PFSK-1 (cell line): ENCODE data around the gene CGN.

Experiments
- FOXP2 ChIP-seq: optimal IDR thresholded peaks from 2 replicates; pipeline ENCODE3; 2011; ENCODE audit warnings: borderline replicate concordance, control low read depth, inconsistent platforms; ENCODE audit not compliant: insufficient read depth; ENCODE audit errors: extremely low read length, extremely low read depth
- POLR2AphosphoS5 ChIP-seq: IDR thresholded peaks from 2 replicates; pipeline ENCODE4 v1.6.1; 2012; ENCODE audit warnings: low read depth, mild to moderate bottlenecking, control low read depth, low read length, moderate library complexity
- SIN3A ChIP-seq: IDR thresholded peaks from 2 replicates; pipeline ENCODE4 v1.6.1; 2012; ENCODE audit warnings: mild to moderate bottlenecking, low read length, moderate library complexity, borderline replicate concordance; ENCODE audit not compliant: insufficient read depth
- TAF1 ChIP-seq: IDR thresholded peaks from 2 replicates; pipeline ENCODE4 v1.6.1; 2012; ENCODE audit warnings: low read length, control low read depth, borderline replicate concordance; ENCODE audit not compliant: insufficient read depth
- TF ChIP-seq, protein P1 (sequence below), 2 experiments: IDR thresholded peaks; 2 replicates each; pipeline versions ENCODE4 v1.6.1 to v1.8.0; 2011 to 2012; ENCODE audit warnings: low read depth in 2 of 2, low read length in 2 of 2, control low read depth in 1 of 2, inconsistent platforms in 1 of 2, mild to moderate bottlenecking in 1 of 2, moderate library complexity in 1 of 2; ENCODE audit not compliant: insufficient read depth in 1 of 2

Gene CGN

DNA sequence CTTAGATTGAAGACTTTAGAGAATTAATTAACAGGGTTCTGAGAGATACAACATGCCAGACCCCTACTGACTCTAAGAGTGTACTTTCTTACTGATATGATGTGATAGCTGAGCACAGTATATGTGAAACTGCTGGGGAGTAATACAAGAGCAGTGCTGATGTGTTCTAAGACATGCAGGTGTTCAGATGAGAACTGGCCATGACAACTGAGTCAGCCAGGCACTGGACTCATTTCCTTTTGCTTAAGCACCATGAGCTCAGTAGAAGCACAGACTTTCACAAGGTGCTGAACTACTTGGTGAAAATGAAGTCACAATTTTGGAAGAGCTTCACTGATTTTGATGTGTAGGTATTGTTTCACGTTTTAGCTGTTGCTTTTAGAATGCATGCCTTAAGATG lies 36.0 kb upstream of the CGN start:
- TF ChIP-seq SIN3A: no peak
- no peak for TF ChIP-seq FOXP2
- no peak for TF ChIP-seq POLR2AphosphoS5
- TF ChIP-seq, protein P1, sequence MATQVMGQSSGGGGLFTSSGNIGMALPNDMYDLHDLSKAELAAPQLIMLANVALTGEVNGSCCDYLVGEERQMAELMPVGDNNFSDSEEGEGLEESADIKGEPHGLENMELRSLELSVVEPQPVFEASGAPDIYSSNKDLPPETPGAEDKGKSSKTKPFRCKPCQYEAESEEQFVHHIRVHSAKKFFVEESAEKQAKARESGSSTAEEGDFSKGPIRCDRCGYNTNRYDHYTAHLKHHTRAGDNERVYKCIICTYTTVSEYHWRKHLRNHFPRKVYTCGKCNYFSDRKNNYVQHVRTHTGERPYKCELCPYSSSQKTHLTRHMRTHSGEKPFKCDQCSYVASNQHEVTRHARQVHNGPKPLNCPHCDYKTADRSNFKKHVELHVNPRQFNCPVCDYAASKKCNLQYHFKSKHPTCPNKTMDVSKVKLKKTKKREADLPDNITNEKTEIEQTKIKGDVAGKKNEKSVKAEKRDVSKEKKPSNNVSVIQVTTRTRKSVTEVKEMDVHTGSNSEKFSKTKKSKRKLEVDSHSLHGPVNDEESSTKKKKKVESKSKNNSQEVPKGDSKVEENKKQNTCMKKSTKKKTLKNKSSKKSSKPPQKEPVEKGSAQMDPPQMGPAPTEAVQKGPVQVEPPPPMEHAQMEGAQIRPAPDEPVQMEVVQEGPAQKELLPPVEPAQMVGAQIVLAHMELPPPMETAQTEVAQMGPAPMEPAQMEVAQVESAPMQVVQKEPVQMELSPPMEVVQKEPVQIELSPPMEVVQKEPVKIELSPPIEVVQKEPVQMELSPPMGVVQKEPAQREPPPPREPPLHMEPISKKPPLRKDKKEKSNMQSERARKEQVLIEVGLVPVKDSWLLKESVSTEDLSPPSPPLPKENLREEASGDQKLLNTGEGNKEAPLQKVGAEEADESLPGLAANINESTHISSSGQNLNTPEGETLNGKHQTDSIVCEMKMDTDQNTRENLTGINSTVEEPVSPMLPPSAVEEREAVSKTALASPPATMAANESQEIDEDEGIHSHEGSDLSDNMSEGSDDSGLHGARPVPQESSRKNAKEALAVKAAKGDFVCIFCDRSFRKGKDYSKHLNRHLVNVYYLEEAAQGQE (IDR thresholded peaks at IDR 0.05; ENCODE audit: insufficient read depth in 1 of 2, low read depth in 2 of 2, low read length in 2 of 2): no peak
- TF ChIP-seq TAF1: no peak

DNA sequence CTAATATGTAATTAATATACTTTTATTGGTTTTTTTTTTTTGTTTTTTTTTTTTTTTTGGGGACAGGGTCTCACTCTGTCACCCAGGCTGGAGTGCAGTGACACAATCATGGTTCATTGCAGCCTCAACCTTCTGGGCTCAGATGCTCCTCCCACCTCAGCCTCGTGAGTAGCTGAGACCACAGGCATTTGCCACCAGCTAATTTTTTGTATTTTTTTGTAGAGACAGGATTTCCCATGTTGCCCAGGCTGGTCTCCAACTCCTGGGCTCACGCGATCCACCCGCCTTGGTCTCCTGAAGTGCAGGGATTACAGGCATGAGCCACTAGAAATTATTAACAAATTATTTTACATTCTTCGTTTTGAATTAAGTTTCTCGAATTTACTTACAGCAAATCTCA lies 35.1 kb upstream of the CGN start:
- TF ChIP-seq TAF1 (no peak), FOXP2 (no peak), SIN3A (no peak), POLR2AphosphoS5 (no peak)
- TF ChIP-seq, protein P1 (IDR thresholded peaks at IDR 0.05; ENCODE audit: insufficient read depth in 1 of 2, low read depth in 2 of 2, low read length in 2 of 2): no peak

DNA sequence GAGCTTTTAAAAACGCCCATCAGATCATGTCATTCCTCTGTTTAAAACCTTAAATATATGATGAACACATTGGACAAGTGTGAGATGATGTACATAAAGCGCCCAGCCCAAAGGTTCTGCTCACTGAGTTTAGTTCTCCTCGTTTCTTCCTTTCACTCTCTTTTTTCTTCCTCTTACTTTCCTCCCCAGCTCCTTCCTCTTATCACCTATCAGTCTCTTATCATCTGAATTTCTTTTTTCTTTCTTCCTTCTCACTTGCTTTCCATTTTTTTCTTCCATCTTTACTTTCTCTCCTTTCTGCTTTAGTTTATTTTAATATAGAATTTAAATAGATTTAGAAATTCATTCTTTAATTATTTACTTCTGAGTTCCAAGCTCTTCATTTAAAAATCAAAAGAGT lies 34.1 kb upstream of the CGN start:
- TF ChIP-seq POLR2AphosphoS5: no peak
- TF ChIP-seq, protein P1 (IDR thresholded peaks at IDR 0.05; ENCODE audit: insufficient read depth in 1 of 2, low read depth in 2 of 2, low read length in 2 of 2): no peak
- no peak for TF ChIP-seq FOXP2
- no peak for TF ChIP-seq SIN3A
- no peak for TF ChIP-seq TAF1

DNA sequence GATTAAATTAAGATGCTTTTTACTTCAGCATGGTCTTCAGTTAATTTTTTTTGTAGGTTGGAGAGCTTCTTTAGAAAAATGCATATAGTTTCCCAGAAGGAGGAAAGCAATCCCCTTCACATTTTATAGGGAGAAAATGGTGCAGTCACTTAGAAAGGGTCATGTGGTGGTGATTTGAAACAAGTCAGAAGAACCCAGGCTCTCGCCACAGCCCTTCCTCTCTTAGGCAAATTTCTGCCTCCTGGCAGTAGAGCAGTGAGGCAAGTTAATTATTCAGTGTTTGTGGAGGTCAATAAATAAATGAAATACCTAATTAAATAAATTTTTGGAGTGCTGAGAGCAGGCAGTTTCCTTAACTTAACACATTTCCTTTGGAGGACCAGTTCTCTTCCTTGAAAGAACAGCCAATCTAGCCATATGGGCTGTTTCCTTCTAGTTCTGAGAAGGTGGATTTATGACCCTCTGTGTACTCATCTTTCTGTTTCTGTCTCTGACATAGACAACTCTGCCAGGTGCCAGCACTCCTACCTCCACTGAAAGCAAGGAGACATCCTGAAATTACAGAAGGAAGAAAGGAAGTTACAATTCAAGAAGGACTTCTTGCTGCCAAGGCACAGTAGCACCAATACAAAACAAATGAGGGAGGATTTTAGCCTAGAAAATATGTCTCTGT lies 32.9 kb upstream of the CGN start:
- TF ChIP-seq SIN3A (no peak), POLR2AphosphoS5 (no peak), FOXP2 (no peak), TAF1 (no peak)
- TF ChIP-seq, protein P1 (IDR thresholded peaks at IDR 0.05; ENCODE audit: insufficient read depth in 1 of 2, low read depth in 2 of 2, low read length in 2 of 2): no peak

DNA sequence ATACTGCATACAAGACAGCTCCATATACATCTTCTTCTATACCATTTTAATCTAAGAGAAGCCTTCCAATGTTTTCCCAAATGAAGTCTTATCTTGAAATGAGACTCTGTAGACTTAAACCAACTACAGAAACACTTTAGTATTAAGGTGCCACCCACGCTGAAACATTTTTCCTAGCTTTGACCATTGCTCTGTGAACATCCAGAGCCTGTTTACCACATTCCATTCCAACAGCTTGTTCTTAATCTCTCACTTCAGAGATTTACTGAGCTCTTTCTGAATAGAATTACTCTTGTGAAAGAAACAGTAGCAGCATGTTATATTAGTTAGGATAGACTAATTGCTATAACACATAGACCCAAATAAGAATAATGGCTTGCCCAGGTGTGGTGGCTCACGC lies 32.3 kb upstream of the CGN start:
- TF ChIP-seq, protein P1 (IDR thresholded peaks at IDR 0.05; ENCODE audit: insufficient read depth in 1 of 2, low read depth in 2 of 2, low read length in 2 of 2): no peak
- TF ChIP-seq POLR2AphosphoS5: no peak
- no peak for TF ChIP-seq TAF1
- no peak for TF ChIP-seq FOXP2
- TF ChIP-seq SIN3A: no peak
